Measurements from ENCODE around the gene PRND.

The PRND gene

GRCh38 chr20:4763261-4763660, 41.6 kb downstream of the PRND start:
- TF ChIP-seq BACH2 (CRISPR knock-in tag; IDR thresholded peaks at IDR 0.05; ENCODE audit: borderline replicate concordance) (no peak), TCF4 (CRISPR knock-in tag; IDR thresholded peaks at IDR 0.05; ENCODE audit: borderline replicate concordance) (no peak), PPARA (CRISPR knock-in tag; IDR thresholded peaks at IDR 0.05; ENCODE audit: borderline replicate concordance) (no peak), CREB5 (CRISPR knock-in tag; IDR thresholded peaks at IDR 0.05; ENCODE audit: low read depth) (no peak), RARB (CRISPR knock-in tag; IDR thresholded peaks at IDR 0.05) (no peak), ZFP30 (CRISPR knock-in tag; IDR thresholded peaks at IDR 0.05) (no peak), ZNF70 (CRISPR knock-in tag; IDR thresholded peaks at IDR 0.05) (no peak), OSR1 (CRISPR knock-in tag; IDR thresholded peaks at IDR 0.05) (no peak), ZC3H10 (CRISPR knock-in tag; IDR thresholded peaks at IDR 0.05) (no peak), ISL1 (CRISPR knock-in tag; IDR thresholded peaks at IDR 0.05) (no peak)
- TF ChIP-seq, protein P1, sequence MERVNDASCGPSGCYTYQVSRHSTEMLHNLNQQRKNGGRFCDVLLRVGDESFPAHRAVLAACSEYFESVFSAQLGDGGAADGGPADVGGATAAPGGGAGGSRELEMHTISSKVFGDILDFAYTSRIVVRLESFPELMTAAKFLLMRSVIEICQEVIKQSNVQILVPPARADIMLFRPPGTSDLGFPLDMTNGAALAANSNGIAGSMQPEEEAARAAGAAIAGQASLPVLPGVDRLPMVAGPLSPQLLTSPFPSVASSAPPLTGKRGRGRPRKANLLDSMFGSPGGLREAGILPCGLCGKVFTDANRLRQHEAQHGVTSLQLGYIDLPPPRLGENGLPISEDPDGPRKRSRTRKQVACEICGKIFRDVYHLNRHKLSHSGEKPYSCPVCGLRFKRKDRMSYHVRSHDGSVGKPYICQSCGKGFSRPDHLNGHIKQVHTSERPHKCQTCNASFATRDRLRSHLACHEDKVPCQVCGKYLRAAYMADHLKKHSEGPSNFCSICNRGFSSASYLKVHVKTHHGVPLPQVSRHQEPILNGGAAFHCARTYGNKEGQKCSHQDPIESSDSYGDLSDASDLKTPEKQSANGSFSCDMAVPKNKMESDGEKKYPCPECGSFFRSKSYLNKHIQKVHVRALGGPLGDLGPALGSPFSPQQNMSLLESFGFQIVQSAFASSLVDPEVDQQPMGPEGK (CRISPR knock-in tag; IDR thresholded peaks at IDR 0.05; ENCODE audit: borderline replicate concordance), result no peak
- TF ChIP-seq, protein P2, sequence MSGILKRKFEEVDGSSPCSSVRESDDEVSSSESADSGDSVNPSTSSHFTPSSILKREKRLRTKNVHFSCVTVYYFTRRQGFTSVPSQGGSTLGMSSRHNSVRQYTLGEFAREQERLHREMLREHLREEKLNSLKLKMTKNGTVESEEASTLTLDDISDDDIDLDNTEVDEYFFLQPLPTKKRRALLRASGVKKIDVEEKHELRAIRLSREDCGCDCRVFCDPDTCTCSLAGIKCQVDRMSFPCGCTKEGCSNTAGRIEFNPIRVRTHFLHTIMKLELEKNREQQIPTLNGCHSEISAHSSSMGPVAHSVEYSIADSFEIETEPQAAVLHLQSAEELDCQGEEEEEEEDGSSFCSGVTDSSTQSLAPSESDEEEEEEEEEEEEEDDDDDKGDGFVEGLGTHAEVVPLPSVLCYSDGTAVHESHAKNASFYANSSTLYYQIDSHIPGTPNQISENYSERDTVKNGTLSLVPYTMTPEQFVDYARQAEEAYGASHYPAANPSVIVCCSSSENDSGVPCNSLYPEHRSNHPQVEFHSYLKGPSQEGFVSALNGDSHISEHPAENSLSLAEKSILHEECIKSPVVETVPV (CRISPR knock-in tag; IDR thresholded peaks at IDR 0.05), result no peak
- ATAC-seq, result no peak

DNA sequence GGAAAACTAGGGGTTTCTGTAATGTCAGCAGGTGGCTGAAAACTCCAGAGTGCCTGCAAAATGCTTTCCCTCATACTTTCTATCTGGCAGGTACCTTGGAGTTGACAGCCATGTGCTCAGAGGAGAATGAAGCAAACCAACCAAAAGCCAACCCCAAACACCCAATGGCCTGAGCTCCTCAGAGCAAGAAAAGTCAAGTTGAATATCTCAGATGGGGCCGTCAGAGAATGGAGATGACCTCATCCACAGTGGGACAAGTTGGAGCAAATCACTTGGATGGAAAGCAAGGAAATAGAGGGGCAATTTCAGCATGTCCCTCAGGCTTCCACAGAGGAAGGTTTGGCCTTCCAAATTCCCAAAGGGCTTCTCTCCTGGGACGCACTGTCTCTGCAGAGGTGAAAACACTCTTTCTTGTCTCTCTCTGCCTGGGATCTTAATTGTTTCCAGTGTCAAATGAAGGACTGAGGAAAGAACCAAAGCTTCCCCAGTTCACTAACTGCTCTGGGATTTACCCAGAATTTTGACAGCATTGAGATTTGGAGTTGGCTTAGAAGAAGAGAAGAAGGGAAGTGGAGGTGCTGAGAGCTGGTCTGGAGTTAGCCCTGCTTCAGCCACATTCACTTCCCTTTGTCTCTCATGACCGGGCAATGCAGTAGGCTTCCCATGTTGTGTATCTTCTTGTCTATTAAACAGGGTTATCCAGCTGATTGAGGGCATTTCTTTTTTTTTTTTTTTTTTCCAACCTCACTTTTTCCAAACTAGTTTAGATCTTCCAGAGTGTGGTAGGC, 42.2 kb downstream of the PRND start:
- TF ChIP-seq RARB (CRISPR knock-in tag; IDR thresholded peaks at IDR 0.05) (no peak), ISL1 (CRISPR knock-in tag; IDR thresholded peaks at IDR 0.05) (no peak), TOX (CRISPR knock-in tag; IDR thresholded peaks at IDR 0.05; ENCODE audit: borderline replicate concordance) (no peak), CREB5 (CRISPR knock-in tag; IDR thresholded peaks at IDR 0.05; ENCODE audit: low read depth) (no peak), SNAI2 (CRISPR knock-in tag; IDR thresholded peaks at IDR 0.05) (no peak), TSHZ2 (CRISPR knock-in tag; IDR thresholded peaks at IDR 0.05) (no peak), ESRRG (CRISPR knock-in tag; IDR thresholded peaks at IDR 0.05) (no peak), ZFP30 (CRISPR knock-in tag; IDR thresholded peaks at IDR 0.05) (no peak), ZNF8 (CRISPR knock-in tag; IDR thresholded peaks at IDR 0.05) (no peak), ZC3H10 (CRISPR knock-in tag; IDR thresholded peaks at IDR 0.05) (no peak), ZNF70 (CRISPR knock-in tag; IDR thresholded peaks at IDR 0.05) (no peak), ARNTL (CRISPR knock-in tag; IDR thresholded peaks at IDR 0.05; ENCODE audit: borderline replicate concordance, low read depth) (no peak), GLIS3 (CRISPR knock-in tag; IDR thresholded peaks at IDR 0.05) (no peak), CSDC2 (CRISPR knock-in tag; IDR thresholded peaks at IDR 0.05) (no peak), ZNF565 (CRISPR knock-in tag; conservative IDR thresholded peaks at IDR 0.05; ENCODE audit: low read depth) (no peak)
- TF ChIP-seq, protein P1 (CRISPR knock-in tag; IDR thresholded peaks at IDR 0.05; ENCODE audit: borderline replicate concordance), result no peak
- TF ChIP-seq, protein P2 (CRISPR knock-in tag; IDR thresholded peaks at IDR 0.05), result no peak
- TF ChIP-seq, protein P3, sequence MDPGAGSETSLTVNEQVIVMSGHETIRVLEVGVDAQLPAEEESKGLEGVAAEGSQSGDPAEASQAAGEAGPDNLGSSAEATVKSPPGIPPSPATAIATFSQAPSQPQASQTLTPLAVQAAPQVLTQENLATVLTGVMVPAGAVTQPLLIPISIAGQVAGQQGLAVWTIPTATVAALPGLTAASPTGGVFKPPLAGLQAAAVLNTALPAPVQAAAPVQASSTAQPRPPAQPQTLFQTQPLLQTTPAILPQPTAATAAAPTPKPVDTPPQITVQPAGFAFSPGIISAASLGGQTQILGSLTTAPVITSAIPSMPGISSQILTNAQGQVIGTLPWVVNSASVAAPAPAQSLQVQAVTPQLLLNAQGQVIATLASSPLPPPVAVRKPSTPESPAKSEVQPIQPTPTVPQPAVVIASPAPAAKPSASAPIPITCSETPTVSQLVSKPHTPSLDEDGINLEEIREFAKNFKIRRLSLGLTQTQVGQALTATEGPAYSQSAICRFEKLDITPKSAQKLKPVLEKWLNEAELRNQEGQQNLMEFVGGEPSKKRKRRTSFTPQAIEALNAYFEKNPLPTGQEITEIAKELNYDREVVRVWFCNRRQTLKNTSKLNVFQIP (CRISPR knock-in tag; IDR thresholded peaks at IDR 0.05; ENCODE audit: borderline replicate concordance, low read depth), result no peak
- no peak for ATAC-seq

Data from SK-N-SH treated with all-trans-retinoic acid at 6 μM for 48 hours (cell line).